ENCODE data around the gene PTPRD.

PTPRD gene

DNA sequence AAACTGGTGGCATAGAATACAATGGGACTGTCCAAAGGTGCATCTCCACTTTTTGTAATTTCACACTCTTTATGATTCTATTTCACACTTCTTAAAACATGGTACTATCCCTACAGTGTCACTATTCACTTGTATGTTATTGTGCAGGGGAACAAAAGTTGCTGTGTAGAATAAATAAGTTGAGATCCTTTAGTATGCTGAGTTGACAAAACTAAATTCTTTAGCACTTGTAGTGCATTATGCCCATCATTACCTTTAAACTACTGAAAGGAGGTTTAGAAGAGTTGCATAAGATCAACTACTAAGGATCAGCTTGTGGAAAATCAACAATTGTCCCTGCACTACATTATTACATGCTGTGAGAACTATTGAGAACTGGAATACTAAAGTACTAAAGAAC is 1380.9 kb downstream of the PTPRD start:
- no peak for DNase-seq

DNA sequence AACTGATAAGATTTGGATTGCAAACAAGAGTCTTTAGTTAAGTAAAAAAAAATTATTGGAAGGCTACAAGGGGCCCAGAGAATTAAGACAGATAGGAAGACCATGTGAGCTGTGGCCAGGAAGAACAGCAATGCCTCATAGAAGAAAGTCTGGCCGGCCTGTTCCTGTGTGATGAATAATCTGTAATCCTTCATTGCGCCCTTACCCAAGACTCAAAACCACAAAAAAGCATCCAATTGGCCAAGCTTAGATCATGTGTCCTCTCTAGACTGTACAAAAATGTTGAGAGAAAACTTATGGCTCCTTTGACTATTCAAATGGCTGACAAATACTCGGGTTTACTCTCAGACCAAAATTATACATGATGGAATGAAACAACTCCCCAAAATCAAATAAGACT is 1383.5 kb downstream of the PTPRD start:
- DNase-seq, result no peak

DNA sequence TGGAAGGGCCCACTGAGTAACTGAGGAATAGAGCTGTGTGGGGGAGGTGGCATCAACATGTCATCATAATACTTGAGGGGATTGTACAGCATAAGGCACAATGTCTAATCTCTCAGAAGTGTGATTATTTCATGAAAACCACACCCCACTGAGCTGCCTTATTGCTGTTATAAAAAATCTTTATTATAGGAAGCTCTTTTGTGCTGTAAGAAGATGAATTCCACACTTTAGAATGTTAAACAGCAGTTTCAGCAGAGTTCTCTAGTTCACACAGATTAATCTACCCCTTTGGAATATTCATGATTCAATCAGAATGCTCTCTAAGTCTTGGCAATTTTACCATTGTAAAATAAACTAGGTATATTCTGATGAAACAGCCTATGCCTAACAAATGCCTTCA is 1389.6 kb downstream of the PTPRD start:
- no peak for DNase-seq

DNA sequence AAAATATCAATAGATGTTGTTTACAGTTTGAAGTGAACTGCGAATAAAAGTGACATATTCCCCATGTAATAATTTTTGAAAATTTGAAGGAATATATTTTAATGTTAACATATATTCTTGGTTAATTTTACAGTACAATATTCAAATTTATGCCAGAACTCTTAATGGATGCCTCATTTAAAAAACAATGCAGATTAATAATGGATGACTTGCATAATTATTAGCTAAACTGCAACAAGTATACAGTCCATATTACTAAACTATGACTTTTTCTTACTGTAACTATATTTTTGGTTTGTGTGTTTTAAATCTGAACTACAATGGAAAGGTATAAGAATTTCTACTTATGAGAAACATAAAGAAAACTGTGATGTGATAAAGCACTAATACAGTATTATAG is 1390.1 kb downstream of the PTPRD start:
- no peak for DNase-seq

DNA sequence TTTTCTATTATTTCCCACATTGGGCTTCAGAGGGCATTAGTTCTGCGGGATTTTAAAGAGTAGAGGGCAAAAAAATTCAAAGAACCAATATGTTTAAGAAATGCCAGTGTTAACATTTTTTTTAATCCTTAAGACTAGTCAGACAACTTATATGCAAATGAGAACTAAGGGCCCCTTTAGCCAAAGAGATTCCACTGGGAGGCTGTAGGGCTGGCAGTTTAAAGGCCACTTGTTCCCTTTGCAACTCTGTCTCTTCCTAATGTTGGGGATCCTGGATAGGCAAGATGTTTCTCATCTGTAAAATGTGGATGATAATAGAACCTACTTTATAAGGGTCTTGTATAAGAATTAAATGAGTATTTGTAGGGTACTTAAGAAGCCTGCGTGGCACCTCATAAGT is 1395.9 kb downstream of the PTPRD start:
- DNase-seq, result no peak

DNA sequence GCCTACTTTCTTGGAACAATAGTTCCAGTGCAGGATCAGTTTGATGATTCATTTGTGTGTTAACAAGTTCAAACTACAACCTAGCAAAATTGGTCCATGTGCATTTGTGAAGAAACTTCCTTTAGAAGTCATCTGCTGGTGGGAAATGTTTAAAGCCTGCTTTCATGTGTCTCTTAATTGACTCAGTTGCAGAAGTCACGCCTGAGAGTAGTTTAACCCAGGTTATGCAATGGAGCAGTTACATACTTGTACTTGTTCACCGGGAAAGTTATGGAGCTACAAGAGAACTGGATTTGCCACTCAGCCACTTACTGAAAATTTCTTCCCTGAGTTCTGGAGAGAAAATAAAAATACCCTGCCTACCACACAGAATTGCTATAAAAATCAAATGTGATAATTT is 1397.8 kb downstream of the PTPRD start:
- no peak for DNase-seq

DNA sequence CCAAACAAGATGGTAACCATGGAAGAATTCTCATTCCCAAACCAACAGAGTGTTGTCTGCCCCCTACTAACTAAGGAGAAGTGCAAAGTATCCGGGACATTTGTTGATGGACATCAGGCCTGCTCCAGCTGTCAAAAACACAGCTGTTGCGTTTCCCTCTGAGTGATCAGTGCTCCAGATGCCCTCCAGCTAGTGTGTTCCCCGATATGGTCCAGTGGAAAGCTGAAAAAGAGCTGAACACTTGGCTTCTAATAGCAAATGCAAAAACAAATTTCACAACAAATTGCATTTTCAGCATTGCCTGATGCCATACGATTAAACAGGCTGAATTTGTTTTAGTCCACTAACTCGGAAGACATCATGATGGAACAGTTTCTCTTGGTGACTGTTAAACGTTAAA is 1398.7 kb downstream of the PTPRD start:
- DNase-seq, result no peak

DNA sequence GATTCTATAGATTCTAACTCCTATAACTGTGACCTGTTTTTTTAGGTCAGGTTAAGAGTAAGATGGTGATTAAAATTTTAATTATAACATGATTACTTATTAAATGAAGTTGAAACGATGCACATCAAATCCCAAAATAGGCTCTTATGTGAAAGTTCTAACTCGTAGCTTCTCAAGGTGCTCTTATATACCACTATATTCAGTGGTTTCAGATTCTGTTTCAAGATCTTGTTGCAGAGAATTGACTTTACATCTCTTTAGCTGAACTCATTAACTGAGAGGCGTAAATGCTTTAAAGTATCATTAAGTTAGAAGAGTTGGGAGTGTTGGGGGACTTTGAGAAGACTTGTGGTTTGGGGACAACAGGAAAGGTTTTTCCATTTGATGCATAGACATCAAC is 1399.8 kb downstream of the PTPRD start:
- no peak for DNase-seq

DNA sequence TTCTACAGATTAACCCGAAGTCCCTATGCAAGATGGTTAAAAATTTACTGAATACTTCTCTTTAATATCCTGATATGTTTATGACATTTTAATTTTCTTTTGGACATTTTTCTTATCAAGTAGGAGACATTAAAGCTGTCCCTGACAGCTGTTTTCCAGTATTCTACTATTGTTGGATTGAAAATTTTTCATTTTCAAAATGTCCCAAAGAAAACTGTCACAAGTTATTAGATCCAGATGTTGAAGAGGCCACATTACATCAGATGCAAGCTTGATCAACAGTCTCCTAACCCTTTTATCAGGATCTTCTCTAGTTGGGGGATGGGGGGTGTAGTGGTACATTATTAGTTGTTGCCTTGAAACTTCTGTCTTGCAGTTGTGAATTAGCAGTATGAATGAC is 1410.5 kb downstream of the PTPRD start:
- DNase-seq, result no peak

DNA sequence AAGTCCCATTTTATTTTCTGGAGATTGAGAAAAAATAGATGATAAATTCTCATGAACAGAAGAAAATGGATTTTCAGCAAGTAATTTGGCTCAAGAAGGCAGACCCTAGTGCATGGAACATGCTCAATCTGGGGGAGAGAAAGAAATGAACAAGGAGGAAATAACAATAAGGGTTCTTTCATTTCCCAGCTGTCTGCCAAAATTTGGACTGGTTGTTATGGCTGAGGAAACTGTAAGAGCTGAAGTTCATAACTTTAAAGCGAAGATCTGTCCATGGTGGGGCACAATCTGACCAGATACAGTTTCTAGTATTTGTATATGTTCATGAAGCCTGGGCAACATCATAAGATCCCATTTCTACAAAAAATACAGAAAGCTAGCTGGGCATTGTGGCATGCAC is 1426.7 kb downstream of the PTPRD start:
- no peak for DNase-seq

DNA sequence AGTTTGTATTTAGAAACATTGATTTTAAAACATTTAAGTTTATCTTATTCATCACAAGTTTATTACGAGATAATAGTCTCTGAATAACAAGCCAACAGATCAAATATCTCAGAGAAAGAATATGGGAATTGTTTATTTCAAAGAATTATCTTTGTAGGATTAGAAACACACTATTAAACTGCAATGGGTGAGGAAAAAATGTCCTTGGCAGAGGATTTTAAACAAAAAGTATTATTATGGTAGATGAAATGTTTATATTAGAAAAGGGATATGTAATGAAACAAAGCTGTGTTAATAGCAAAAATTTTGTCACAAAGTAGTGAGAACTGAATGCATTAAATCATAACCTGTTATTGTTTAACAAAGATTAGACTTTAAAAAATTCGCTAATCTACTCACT is 1430.4 kb downstream of the PTPRD start:
- no peak for DNase-seq

DNA sequence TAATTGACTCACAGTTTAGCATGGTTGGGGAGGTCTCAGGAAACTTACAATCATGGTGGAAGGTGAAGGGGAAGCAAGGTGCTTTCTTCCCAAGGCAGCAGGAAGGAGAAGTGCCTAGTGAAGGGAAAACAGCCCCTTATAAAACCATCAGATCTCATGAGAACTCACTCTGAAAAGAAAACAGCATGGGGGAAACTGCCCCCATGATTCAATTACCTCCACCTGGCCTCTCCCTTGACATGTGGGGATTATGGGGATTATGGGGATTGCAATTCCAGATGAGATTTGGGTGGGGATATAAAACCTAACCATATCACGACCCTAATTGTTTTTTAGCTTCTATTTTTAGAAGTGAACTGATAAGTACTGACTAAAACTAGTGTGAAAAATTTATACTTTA is 1435.7 kb downstream of the PTPRD start:
- DNase-seq, result no peak

DNA sequence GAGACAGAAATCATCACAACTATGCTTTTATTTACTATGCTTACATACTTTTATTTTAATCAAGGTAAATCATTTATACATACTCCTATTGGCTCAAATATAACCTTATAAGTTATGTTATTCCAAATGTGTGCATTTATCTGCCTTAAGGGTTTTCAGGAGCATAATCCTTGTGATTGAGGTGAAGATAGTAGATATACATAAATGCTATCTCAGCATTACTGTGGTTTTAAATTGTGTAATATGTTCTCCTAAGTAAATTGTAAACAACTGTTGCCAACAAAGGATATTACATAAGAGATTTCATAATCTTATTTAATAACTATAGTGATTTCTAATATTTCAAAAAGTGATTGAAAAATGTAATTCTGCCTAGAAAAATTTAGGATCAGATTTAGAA is 1438.4 kb downstream of the PTPRD start:
- DNase-seq, result no peak

DNA sequence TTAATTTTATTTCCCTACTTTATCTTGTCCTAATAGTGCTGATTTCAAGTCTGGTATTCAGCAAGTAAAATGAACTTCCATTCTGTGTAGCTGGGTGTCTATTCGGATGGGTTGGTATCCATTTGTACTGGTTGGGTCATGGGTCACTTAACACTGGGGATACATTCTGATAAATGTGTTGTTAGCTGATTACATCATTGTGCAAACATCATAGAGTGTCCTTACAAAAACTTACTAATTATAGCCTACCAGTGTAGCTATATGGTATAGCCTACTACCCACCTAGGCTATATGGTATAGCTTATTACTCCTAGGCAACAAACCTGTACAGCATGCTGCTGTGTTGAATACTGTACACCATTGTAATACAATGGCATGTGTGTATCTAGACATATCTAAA is 1439.5 kb downstream of the PTPRD start:
- DNase-seq, result no peak

DNA sequence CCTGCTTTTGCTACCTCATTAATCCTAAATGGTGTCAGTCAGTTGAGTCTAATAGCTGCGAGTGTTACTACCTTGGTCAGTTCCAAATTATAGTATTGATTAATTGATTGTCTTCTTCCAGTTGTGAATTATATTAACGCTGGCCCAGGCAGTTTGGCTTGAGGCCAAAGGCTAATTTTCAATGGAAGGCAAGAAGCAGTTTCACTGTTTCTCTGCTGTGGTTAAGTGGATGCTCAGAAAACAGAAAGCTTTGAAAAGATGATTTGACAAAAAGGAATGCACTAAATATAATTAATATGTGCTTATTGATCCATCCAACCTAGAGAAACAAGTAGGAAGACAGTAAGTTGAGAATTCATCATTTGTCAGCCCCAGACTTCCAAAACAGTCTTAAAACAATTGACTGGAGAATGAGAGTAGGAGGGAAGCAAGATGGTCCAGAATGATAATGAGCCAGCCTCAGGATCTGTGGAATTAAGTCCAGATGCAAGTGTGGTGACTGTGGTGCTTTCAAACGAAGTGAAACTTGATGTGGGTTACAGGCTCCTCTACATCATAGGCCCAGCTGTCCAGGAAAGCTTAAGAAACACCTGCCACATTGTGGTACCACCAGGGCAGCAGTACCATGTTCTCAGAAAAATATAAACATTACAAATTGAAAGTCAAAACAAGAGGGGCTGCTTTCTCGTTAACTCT is 1442.2 kb downstream of the PTPRD start:
- no peak for DNase-seq

DNA sequence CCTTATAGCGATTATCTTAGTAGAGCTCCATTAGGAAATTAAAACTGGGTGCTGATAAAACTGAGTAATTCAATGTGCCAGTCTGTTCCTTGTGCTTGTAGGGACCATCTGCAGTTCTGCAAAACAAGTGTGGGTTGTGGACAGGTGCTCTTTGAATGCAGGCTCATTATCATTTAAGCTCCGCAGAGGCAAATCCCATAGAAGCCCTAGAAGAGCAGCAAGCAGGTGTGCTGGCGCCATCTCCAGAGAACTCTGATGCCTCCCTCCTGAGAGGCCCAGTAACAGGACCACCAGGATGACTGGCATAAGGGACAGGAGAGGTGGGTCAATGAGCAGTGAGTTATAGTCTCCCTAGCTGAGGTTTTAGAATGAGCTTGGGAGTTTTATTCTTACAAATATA is 1470.8 kb downstream of the PTPRD start:
- DNase-seq, result no peak

DNA sequence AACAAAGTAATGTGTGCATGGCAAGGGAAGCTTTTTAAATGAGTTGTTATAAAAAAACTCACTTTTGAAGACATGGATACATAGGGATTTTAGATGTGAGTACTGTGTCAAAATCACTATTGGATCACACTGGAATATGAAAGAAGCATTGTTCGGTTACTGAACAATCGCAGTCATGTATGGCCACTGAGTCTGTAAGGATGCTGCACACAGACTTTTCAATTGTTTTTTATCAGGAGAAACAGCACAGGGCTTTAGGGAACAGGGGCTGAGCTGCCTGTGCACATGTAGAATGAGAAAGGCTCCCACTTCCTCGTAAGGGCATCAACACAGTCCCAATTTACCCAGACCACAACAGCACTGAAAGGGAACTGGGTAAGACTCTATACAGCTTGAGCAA is 1479.3 kb downstream of the PTPRD start:
- no peak for DNase-seq

DNA sequence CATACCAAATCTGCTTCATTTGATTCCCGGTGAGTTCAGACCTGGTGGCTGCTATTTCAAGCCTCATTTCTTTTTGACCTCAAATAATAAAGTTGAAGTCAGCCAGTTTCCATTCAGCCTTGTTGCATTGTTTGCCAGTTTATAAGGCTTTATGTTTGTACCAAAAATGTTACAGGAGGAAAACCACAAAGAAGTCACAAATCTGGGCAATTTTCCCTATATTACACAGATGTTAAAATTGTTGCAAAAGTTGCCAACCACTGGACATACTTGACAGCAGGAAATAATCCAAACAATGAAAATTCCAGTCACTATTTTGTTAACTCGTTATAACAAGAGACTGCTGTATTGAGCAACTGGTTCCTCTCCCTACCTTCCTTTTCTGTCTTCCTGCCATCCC is 1488.2 kb downstream of the PTPRD start:
- no peak for DNase-seq

DNA sequence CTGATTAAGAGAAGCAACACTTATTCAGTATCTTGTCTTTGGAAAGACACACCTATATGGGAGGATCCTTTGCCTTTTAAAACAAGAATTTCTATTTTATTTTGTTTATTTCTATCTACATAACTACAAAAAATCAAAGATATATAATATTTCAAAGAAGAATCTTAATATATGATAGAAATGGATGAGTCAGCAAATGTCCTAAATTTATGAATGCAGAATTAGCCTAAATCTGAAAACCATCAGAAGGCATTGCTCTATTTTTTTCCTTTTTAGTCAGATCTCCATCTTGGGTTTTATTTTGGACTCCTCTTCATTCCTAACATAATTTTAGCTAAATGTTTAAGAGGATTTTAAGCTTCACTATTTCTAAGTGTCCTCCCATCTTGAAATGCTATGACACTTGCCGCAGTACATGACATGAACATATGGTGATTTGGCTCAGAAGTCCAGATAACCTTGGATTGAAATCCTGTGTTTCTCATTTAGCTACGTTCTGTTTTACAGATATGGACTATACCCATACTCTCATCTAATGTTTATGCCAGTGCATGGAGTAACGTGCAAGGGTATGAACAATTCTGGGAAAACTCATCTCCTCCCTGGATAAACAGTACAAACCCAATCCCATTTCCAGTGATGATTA is 1490.4 kb downstream of the PTPRD start:
- no peak for DNase-seq

DNA sequence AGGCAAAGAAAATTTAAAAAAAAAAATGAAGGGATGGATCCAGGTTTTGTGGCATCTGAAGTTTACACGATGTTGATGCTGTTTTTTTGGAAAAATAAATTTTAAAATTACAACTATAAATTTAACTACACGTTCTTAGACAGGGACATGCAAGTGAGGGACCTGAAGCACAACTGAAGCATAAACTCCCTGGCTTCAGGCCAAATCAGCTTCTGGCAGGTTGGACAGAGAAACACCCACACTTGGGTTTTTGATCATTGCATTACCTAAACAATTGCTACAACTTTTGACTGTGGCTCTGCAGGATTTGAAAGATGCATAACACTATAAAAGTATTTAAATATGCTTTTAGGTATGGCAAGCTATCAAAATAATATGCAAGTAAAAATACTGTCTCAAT is 1494.9 kb downstream of the PTPRD start:
- no peak for DNase-seq

DNA sequence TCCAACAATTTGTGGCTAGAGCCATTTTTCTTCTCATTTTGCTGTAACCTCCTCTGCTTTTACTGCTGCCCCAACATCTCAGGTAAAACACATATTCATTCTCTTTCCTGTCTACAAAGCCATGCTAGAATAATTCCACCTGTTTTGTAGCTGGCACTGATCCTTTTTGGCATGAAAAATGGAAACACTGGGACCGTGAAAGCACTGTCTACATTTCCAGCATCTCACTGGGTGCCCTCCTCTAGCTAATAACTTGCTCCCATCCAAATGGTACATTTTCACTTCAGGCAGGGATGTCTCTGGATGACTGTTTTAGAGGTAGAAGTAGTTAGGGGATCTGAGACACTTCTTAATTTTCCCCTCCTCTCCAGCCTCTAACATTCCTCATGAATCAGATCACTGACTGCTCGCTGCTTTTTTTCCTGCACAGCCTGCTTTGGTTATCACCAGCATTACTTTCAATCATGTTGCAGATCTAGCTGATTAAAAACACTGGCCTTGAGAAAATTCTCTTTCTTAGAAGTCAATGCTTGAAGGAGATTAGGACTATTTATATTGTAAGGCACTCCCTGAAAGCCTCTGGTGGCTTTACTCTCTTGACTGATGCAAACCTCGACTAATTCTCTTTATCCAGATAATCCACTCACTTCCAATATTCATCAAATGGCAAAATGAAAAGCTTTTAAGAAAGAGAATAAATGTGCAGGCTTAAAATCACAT is 1500.6 kb downstream of the PTPRD start:
- no peak for DNase-seq

DNA sequence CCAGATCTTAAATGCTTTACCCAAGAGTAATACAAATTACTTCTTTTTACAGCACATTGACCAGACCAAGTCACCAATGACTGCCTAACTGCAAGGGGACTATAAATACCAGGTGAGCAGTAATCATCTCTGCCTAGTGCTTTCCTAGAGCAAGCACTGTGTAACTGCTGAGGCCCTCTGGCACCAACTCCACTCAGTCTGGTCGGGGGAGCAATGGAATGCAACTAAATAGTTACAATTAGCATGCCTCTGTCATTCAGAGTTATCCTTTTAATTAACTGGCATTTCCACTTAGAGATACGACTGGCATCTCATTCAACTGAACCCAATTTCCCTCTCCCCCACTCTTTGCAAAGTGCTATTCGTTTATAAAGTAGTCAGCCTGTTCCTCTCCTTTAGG is 1504.2 kb downstream of the PTPRD start:
- DNase-seq, result no peak

DNA sequence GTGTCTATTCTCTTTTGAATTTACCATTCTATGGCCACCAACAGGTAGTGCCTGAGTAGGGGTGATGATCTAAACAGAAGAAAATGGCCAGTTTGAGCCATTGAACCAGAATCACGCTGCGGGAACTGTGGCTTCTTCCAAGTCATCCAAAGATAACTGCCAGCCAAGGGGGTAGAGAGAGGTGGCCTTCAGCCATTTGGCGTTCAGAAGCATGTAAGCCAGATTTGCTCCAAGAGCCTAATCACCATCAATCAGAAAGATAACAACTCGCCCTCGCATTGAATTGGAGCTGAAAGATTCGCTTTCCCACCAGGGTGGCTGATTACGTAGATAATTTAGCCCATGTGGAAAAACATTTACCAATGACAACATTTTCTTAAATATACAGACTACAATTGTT is 1510.5 kb downstream of the PTPRD start:
- DNase-seq, result no peak

DNA sequence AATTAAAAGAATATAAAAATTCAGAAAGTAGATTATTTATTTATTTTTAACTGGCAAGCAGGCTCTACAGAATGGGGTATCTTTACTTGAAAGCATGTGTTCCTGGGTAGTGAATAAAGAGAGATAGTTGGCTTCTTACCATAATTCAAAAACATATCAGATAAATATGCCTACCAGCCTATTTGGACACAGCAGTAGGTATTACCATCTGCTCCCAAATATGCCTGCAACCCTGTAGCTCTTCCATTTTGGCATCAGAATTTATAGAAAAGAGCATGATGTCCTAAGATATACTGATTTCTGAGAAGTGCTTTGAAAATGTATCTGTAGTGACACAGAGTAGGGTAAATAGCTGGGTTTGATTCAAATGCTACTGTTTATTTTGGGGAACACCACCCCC is 1512.7 kb downstream of the PTPRD start:
- DNase-seq, result no peak

DNA sequence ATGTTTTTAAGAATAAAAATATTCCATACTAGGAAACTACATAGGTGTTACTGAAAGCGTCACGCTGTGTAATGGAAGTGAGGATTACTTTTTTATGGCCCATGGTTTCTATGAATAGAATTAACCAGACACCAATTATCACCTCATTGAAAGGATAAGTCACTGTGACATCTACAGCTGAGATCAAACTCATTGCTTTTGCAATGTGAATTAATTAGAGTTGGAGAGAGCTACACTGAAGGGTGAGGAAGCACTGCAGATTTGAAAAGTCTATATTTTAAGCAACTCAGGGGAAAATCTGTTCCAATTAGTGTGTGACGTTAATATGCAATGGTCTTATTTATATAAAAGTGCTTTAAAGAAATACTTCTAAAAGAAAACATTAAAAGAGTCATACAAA is 1513.2 kb downstream of the PTPRD start:
- no peak for DNase-seq
